Mammary epithelial cell (primary cell): ENCODE results near the gene DOCK1.

Experiments
- EZH2 ChIP-seq: IDR thresholded peaks from 2 replicates; pipeline ENCODE4 v1.6.1; 2012; ENCODE audit warnings: low read length, inconsistent platforms, borderline replicate concordance
- TF ChIP-seq, protein P1 (sequence below), 2 donors: IDR thresholded peaks in 1 of 2; conservative IDR thresholded peaks in 1 of 2; 2 replicates each; pipeline ENCODE4 v1.5.1; 2011 to 2012; ENCODE audit warnings: inconsistent platforms in 2 of 2, low read length in 2 of 2, mild to moderate bottlenecking in 2 of 2, control low read depth in 1 of 2, low read depth in 1 of 2; ENCODE audit not compliant: insufficient read depth in 1 of 2; ENCODE audit errors: extremely low read depth in 1 of 2

DNA sequence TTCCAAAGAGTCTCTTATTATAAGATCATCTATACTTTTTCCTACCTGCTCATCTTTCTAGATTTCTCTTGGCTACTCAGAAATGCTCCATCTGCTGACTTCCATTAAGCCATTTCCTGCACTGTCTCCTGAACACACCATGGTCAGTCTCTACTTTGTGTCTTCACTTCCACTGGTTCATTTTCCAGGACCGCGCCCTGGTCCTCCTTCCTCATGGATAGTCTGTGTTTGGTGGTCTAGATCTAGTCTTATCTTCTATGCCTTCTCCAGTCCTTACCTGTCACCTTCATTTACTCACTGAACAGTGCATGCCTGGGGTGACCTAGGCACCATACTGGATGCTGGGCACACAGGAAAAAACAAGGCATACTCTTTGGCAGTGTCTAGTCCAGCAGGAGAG, 279.4 kb downstream of the DOCK1 start:
- TF ChIP-seq, protein P1, sequence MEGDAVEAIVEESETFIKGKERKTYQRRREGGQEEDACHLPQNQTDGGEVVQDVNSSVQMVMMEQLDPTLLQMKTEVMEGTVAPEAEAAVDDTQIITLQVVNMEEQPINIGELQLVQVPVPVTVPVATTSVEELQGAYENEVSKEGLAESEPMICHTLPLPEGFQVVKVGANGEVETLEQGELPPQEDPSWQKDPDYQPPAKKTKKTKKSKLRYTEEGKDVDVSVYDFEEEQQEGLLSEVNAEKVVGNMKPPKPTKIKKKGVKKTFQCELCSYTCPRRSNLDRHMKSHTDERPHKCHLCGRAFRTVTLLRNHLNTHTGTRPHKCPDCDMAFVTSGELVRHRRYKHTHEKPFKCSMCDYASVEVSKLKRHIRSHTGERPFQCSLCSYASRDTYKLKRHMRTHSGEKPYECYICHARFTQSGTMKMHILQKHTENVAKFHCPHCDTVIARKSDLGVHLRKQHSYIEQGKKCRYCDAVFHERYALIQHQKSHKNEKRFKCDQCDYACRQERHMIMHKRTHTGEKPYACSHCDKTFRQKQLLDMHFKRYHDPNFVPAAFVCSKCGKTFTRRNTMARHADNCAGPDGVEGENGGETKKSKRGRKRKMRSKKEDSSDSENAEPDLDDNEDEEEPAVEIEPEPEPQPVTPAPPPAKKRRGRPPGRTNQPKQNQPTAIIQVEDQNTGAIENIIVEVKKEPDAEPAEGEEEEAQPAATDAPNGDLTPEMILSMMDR (conservative IDR thresholded peaks at IDR 0.05 in 1 of 2, IDR thresholded peaks at IDR 0.05 in 1 of 2; ENCODE audit: extremely low read depth in 1 of 2, insufficient read depth in 1 of 2, low read depth in 1 of 2, low read length in 2 of 2), result no peak
- no peak for TF ChIP-seq EZH2
